Adrenal gland (tissue), 12 donors: ENCODE data around the gene PDC. TPM values are rescaled to one million over a fixed set of nuclear protein-coding genes. Genes with fewer than 3 reads are reported as not detected.

Experiments
- DNase-seq, 7 donors: peaks; one replicate each; pipeline ENCODE4 v3.0.0-alpha.2; 2019 to 2020
- H3K27ac ChIP-seq, 5 donors: fragments of 200-600 bp; sonication (generic) in 4 of 5; 1 replicate in 3 of 5; 2 replicates in 2 of 5; pipeline versions ENCODE4 v1.5.1 to v1.8.0; 2016 to 2020; ENCODE audit warnings: mild to moderate bottlenecking in 1 of 5
- H3K27me3 ChIP-seq: fragments of 200-600 bp; 2 replicates; pipeline ENCODE4 v1.8.0; 2021
- H3K36me3 ChIP-seq, 2 donors: fragments of 200-600 bp; replicated peaks in 1 of 2; 1 replicate in 1 of 2; 2 replicates in 1 of 2; pipeline versions ENCODE4 v1.5.1 to v1.8.0; 2018 to 2022
- H3K4me1 ChIP-seq, 2 donors: fragments of 200-600 bp; replicated peaks in 1 of 2; 1 replicate in 1 of 2; 2 replicates in 1 of 2; pipeline versions ENCODE4 v1.5.1 to v1.8.0; 2018 to 2021
- H3K4me3 ChIP-seq, 4 donors: fragments of 200-600 bp; sonication (generic) in 3 of 4; one replicate each; pipeline ENCODE4 v1.5.1; 2016 to 2018
- H3K9me3 ChIP-seq, 3 donors: fragments of 200-600 bp; sonication (generic) in 1 of 3; replicated peaks in 1 of 3; 1 replicate in 2 of 3; 2 replicates in 1 of 3; pipeline versions ENCODE4 v1.5.1 to v1.8.0; 2016 to 2021
- CTCF ChIP-seq, 6 experiments: fragments of 450-650 bp in 4 of 6; fragments of 200-600 bp in 2 of 6; sonication (generic) in 1 of 6; IDR thresholded peaks; 1 replicate in 5 of 6; 2 replicates in 1 of 6; pipeline versions ENCODE4 v1.5.1 to v1.8.0; 2016 to 2021; ENCODE audit warnings: antibody characterized with exemption in 6 of 6, mild to moderate bottlenecking in 2 of 6, moderate library complexity in 1 of 6
- POLR2A ChIP-seq, 2 donors: fragments of 450-650 bp; IDR thresholded peaks; one replicate each; pipeline ENCODE4 v1.6.1; 2017; ENCODE audit warnings: antibody characterized with exemption in 2 of 2, mild to moderate bottlenecking in 2 of 2, moderate library complexity in 1 of 2
- WGBS, 4 donors: extraction: QIAGEN DNeasy Blood & Tissue Kit in 2 of 4; methylation state at CpG; one replicate each; pipeline versions ENCODE4 v1.1.5 to v1.1.7; 2013 to 2017; 5-methylcytosine and 5-hydroxymethylcytosine counted together
- intact Hi-C, 2 donors: fragments of 100-400 bp; cut with DNase I; formaldehyde crosslinking; loops; one replicate each; pipeline versions ENCODE4 v1.14.1 to v1.15.0; 2022 to 2023
- polyA plus RNA-seq, 3 donors: library from polyadenylated mRNA; stranded (reverse); fragments of 200-250 nt in 2 of 3; fragments of 350-450 nt in 1 of 3; fragmentation: Illumina TruSeq in 1 of 3; extraction: RNeasy Lipid Tissue Mini Kit (QIAGEN cat#74804) in 1 of 3; gene quantifications; one replicate each; pipeline ENCODE4 v1.2.3, GENCODE V29; 2013 to 2014
- total RNA-seq, 9 donors: library from RNA; depleted of rRNA in 4 of 9; stranded (reverse); fragments of >200 nt in 4 of 9; fragments of 120-200 nt in 1 of 9; fragmentation: NEBNext Ultra II Directional in 1 of 9; extraction: Animal tissue kit (Norgen Biotek cat#: 25700) in 1 of 9; gene quantifications; one replicate each; pipeline versions ENCODE4 v1.1.0 to v1.2.4, GENCODE V29; 2013 to 2023
- donor health status: healthy with polysubstance abuse.
- donor health status: Bipolar disorder and iron deficiency.
- donor health status: DM: yes; HTN: yes; CAD: no.
- donor health status: DM: no; HTN: no; CAD: no.
- donor health status: DM: no; HTN: no; CAD: no.
- donor health status: DM: yes; HTN: yes; CAD: no.

Gene PDC
- total and polyA plus RNA-seq, 12 donors: not detected

- TF ChIP-seq CTCF (IDR thresholded peaks at IDR 0.05): no peak
- no peak for TF ChIP-seq POLR2A (IDR thresholded peaks at IDR 0.05)
- Histone ChIP-seq H3K9me3 (no peaks in the 10 kb centered on the region), H3K27ac (no peak overlapping the region), H3K4me3 (no peak overlapping the region), H3K36me3 (no peaks in the 10 kb centered on the region), H3K4me1 (no peaks in the 10 kb centered on the region), H3K27me3 (no peaks in the 10 kb centered on the region)
- no peak for DNase-seq
- 74 to 94% (median 86%) methylated on average over 1 of the region's 1 CpG for WGBS, 4 donors
- intact Hi-C loops: no loop called here
Measured at GRCh38 chr1:186499571-186499970, 38.7 kb upstream of the PDC start.

- Histone ChIP-seq H3K4me1 (no peaks in the 10 kb centered on the region), H3K36me3 (no peaks in the 10 kb centered on the region), H3K9me3 (no peaks in the 10 kb centered on the region), H3K4me3 (no peak overlapping the region), H3K27ac (no peak overlapping the region), H3K27me3 (no peaks in the 10 kb centered on the region)
- 60 to 86% (median 76%) methylated on average over 4 of the region's 4 CpGs for WGBS, 4 donors
- DNase-seq: no peak
- intact Hi-C loops: no loop called here
- no peak for TF ChIP-seq CTCF (IDR thresholded peaks at IDR 0.05)
Measured at GRCh38 chr1:186498695-186499389, 37.9 kb upstream of the PDC start.

- H3K4me3 ChIP-seq: no peak overlapping the region
- no peaks in the 10 kb centered on the region for H3K9me3 ChIP-seq
- intact Hi-C loops: no loop called here
- H3K27me3 ChIP-seq: no peaks in the 10 kb centered on the region
- no peak overlapping the region for H3K27ac ChIP-seq
- TF ChIP-seq POLR2A (IDR thresholded peaks at IDR 0.05): no peak
- no peak for TF ChIP-seq CTCF (IDR thresholded peaks at IDR 0.05)
- no peak for DNase-seq
- no peaks in the 10 kb centered on the region for H3K4me1 ChIP-seq
- WGBS, 4 donors: 86 to 92% (median 90%) methylated on average over 4 of the region's 4 CpGs
- no peaks in the 10 kb centered on the region for H3K36me3 ChIP-seq
Measured at GRCh38 chr1:186498071-186498470, 37.2 kb upstream of the PDC start.

- Histone ChIP-seq H3K27ac (no peak overlapping the region), H3K36me3 (no peaks in the 10 kb centered on the region), H3K27me3 (no peaks in the 10 kb centered on the region), H3K4me3 (no peak overlapping the region), H3K4me1 (no peaks in the 10 kb centered on the region), H3K9me3 (no peaks in the 10 kb centered on the region)
- intact Hi-C loops: no loop called here
- WGBS, 4 donors: 90 to 94% (median 93%) methylated on average over 3 of the region's 3 CpGs
- TF ChIP-seq POLR2A (IDR thresholded peaks at IDR 0.05) (no peak), CTCF (IDR thresholded peaks at IDR 0.05) (no peak)
- no peak for DNase-seq
Measured at GRCh38 chr1:186497651-186498050, 36.7 kb upstream of the PDC start.
